UCSD-AML1 (cell line): ENCODE measurements around the gene PCNX4.

Experiments used
- DNase-seq: peaks from one replicate; lab custom pipeline; 2025; ENCODE audit not compliant: unreplicated experiment; lab: John Stamatoyannopoulos, UW

PCNX4 gene

GRCh38 chr14:60204843-60205774, 113.4 kb downstream of the PCNX4 start:
- DNase-seq = no peak

- no peak for DNase-seq
These were observed 114.5 kb downstream of the PCNX4 start for GRCh38 chr14:60206249-60206670.

- no peak for DNase-seq
These were observed 115.3 kb downstream of the PCNX4 start for GRCh38 chr14:60206837-60207533.

GRCh38 chr14:60210703-60211102, 119.0 kb downstream of the PCNX4 start:
- DNase-seq = no peak

GRCh38 chr14:60211153-60211552, 119.4 kb downstream of the PCNX4 start:
- DNase-seq = no peak

GRCh38 chr14:60212503-60213371, 121.0 kb downstream of the PCNX4 start:
- DNase-seq = no peak

- no peak for DNase-seq
These were observed 122.3 kb downstream of the PCNX4 start for GRCh38 chr14:60214003-60214402.

GRCh38 chr14:60214415-60215126, 122.8 kb downstream of the PCNX4 start:
- DNase-seq = no peak

GRCh38 chr14:60215127-60215444, 123.4 kb downstream of the PCNX4 start:
- no peak for DNase-seq

GRCh38 chr14:60215520-60216420, 124.0 kb downstream of the PCNX4 start:
- DNase-seq = no peak

GRCh38 chr14:60217713-60218112, 126.0 kb downstream of the PCNX4 start:
- DNase-seq = no peak
